ENCODE results near the gene ACACB.

Gene ACACB

GRCh38 chr12:109082751-109083150 is 33.6 kb upstream of the ACACB start:
- Histone ChIP-seq H3K9me3 (ENCODE audit: insufficient read depth, low read length, severe bottlenecking) (no peaks in the 10 kb centered on the region), H3K4me2 (ENCODE audit: insufficient read depth, low read length) (no peak overlapping the region), H4K20me1 (ENCODE audit: insufficient read depth, low read length) (0 out of 2 replicates have a peak, but pooled peaks cover 3% of the 10 kb centered on the region), H2AFZ (ENCODE audit: low read depth, low read length) (no peak overlapping the region), H3K36me3 (ENCODE audit: insufficient read depth, low read length) (peaks cover 80% of the 10 kb centered on the region), H3K27me3 (ENCODE audit: insufficient read depth, low read length, poor library complexity) (no peaks in the 10 kb centered on the region), H3K4me3 (ENCODE audit: low read depth in 1 of 2, low read length in 2 of 2) (no peak overlapping the region), H3K9ac (ENCODE audit: low read depth, low read length) (no peak overlapping the region), H3K4me1 (ENCODE audit: insufficient read depth, low read length) (no peaks in the 10 kb centered on the region), H3K79me2 (ENCODE audit: insufficient read depth, low read length) (no peaks in the 10 kb centered on the region), H3K27ac (ENCODE audit: low read length) (no peak overlapping the region)
- DNase-seq (no peak), ATAC-seq (ENCODE audit: insufficient read depth, low read depth) (no peak)
- TF ChIP-seq CTCF (IDR thresholded peaks at IDR 0.05; ENCODE audit: borderline replicate concordance, extremely low read depth, low read length, poor library complexity, severe bottlenecking) (no peak), EZH2 (IDR thresholded peaks at IDR 0.05; ENCODE audit: borderline replicate concordance, low read depth, low read length, severe bottlenecking) (no peak)

GRCh38 chr12:109084425-109084824 is 32.0 kb upstream of the ACACB start:
- DNase-seq (no peak), ATAC-seq (ENCODE audit: insufficient read depth, low read depth) (no peak)
- Histone ChIP-seq H3K9me3 (ENCODE audit: insufficient read depth, low read length, severe bottlenecking) (no peaks in the 10 kb centered on the region), H3K4me3 (ENCODE audit: low read depth in 1 of 2, low read length in 2 of 2) (no peak overlapping the region), H3K27me3 (ENCODE audit: insufficient read depth, low read length, poor library complexity) (no peaks in the 10 kb centered on the region), H3K27ac (ENCODE audit: low read length) (no peak overlapping the region), H3K4me2 (ENCODE audit: insufficient read depth, low read length) (no peak overlapping the region), H2AFZ (ENCODE audit: low read depth, low read length) (no peak overlapping the region), H3K4me1 (ENCODE audit: insufficient read depth, low read length) (no peaks in the 10 kb centered on the region), H3K79me2 (ENCODE audit: insufficient read depth, low read length) (no peaks in the 10 kb centered on the region), H3K36me3 (ENCODE audit: insufficient read depth, low read length) (peaks cover 88% of the 10 kb centered on the region), H4K20me1 (ENCODE audit: insufficient read depth, low read length) (peaks cover 3% of the 10 kb centered on the region; the same call in 1 of the 2 replicates), H3K9ac (ENCODE audit: low read depth, low read length) (no peak overlapping the region)
- TF ChIP-seq EZH2 (IDR thresholded peaks at IDR 0.05; ENCODE audit: borderline replicate concordance, low read depth, low read length, severe bottlenecking) (no peak), CTCF (IDR thresholded peaks at IDR 0.05; ENCODE audit: borderline replicate concordance, extremely low read depth, low read length, poor library complexity, severe bottlenecking) (no peak)

GRCh38 chr12:109085590-109085989 is 30.8 kb upstream of the ACACB start:
- ATAC-seq (ENCODE audit: insufficient read depth, low read depth): no peak
- Histone ChIP-seq H3K79me2 (ENCODE audit: insufficient read depth, low read length) (peaks cover 6% of the 10 kb centered on the region; the same call in 1 of the 2 replicates), H3K4me3 (ENCODE audit: low read depth in 1 of 2, low read length in 2 of 2) (no peak overlapping the region), H3K4me1 (ENCODE audit: insufficient read depth, low read length) (peaks cover 9% of the 10 kb centered on the region), H3K27me3 (ENCODE audit: insufficient read depth, low read length, poor library complexity) (no peaks in the 10 kb centered on the region), H4K20me1 (ENCODE audit: insufficient read depth, low read length) (peaks cover 3% of the 10 kb centered on the region; the same call in 1 of the 2 replicates), H3K36me3 (ENCODE audit: insufficient read depth, low read length) (peaks cover 92% of the 10 kb centered on the region), H3K9me3 (ENCODE audit: insufficient read depth, low read length, severe bottlenecking) (no peaks in the 10 kb centered on the region), H3K4me2 (ENCODE audit: insufficient read depth, low read length) (no peak overlapping the region), H3K9ac (ENCODE audit: low read depth, low read length) (no peak overlapping the region), H3K27ac (ENCODE audit: low read length) (no peak overlapping the region), H2AFZ (ENCODE audit: low read depth, low read length) (no peak overlapping the region)
- no peak for TF ChIP-seq EZH2 (IDR thresholded peaks at IDR 0.05; ENCODE audit: borderline replicate concordance, low read depth, low read length, severe bottlenecking)
- no peak for TF ChIP-seq CTCF (IDR thresholded peaks at IDR 0.05; ENCODE audit: borderline replicate concordance, extremely low read depth, low read length, poor library complexity, severe bottlenecking)
- DNase-seq: no peak

- H3K36me3 ChIP-seq (ENCODE audit: insufficient read depth, low read length): peaks cover 96% of the 10 kb centered on the region
- peaks cover 26% of the 10 kb centered on the region for H3K4me1 ChIP-seq (ENCODE audit: insufficient read depth, low read length)
Observed at GRCh38 chr12:109087250-109087649, 29.1 kb upstream of the ACACB start.

More at GRCh38 chr12:109087250-109087649, 29.1 kb upstream of the ACACB start:
- Histone ChIP-seq H3K79me2 (ENCODE audit: insufficient read depth, low read length) (peaks cover 22% of the 10 kb centered on the region), H3K27me3 (ENCODE audit: insufficient read depth, low read length, poor library complexity) (no peaks in the 10 kb centered on the region), H3K9ac (ENCODE audit: low read depth, low read length) (no peak overlapping the region), H3K4me2 (ENCODE audit: insufficient read depth, low read length) (no peak overlapping the region), H2AFZ (ENCODE audit: low read depth, low read length) (no peak overlapping the region), H3K27ac (ENCODE audit: low read length) (no peak overlapping the region), H3K4me3 (ENCODE audit: low read depth in 1 of 2, low read length in 2 of 2) (no peak overlapping the region), H3K9me3 (ENCODE audit: insufficient read depth, low read length, severe bottlenecking) (no peaks in the 10 kb centered on the region), H4K20me1 (ENCODE audit: insufficient read depth, low read length) (peaks cover 3% of the 10 kb centered on the region; the same call in 1 of the 2 replicates)
- TF ChIP-seq EZH2 (IDR thresholded peaks at IDR 0.05; ENCODE audit: borderline replicate concordance, low read depth, low read length, severe bottlenecking) (no peak), CTCF (IDR thresholded peaks at IDR 0.05; ENCODE audit: borderline replicate concordance, extremely low read depth, low read length, poor library complexity, severe bottlenecking) (no peak)
- ATAC-seq (ENCODE audit: insufficient read depth, low read depth): no peak
- no peak for DNase-seq

All from DND-41 (cell line).